ENCODE results near the gene GNG2. TPM values are rescaled to one million over a fixed set of nuclear protein-coding genes. Genes with fewer than 3 reads are reported as not detected.

Gene GNG2
- total and polyA plus RNA-seq, 9 of the 15 experiments (the other 6 are each of a cell fraction or from before 2014, with no cell fraction given): 0.18 TPM; not detected in 8

DNA sequence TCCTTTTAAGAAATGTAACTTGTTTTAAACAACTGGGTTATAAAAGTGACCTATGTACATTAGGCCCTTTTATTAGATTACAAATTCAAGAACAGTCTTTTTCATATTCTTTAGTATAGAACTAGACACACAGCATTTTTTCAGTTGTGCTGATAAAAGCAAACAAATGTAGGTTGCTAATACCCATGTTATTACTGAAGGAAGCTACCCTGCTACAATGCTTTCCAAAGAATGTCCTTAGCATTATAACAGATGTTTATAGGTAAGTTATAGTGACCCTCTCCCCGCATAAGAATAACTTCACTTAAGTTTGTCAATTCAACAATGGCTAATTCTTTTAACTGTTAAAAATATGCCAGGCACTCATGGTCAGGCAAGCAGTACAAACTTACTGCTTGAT lies 146.8 kb downstream of the GNG2 start (continued):
- TF ChIP-seq, protein P1, sequence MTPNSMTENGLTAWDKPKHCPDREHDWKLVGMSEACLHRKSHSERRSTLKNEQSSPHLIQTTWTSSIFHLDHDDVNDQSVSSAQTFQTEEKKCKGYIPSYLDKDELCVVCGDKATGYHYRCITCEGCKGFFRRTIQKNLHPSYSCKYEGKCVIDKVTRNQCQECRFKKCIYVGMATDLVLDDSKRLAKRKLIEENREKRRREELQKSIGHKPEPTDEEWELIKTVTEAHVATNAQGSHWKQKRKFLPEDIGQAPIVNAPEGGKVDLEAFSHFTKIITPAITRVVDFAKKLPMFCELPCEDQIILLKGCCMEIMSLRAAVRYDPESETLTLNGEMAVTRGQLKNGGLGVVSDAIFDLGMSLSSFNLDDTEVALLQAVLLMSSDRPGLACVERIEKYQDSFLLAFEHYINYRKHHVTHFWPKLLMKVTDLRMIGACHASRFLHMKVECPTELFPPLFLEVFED (CRISPR knock-in tag; conservative IDR thresholded peaks at IDR 0.05): no peak
- TF ChIP-seq SIX5 (IDR thresholded peaks at IDR 0.05; ENCODE audit: borderline replicate concordance in 1 of 2, insufficient read depth in 1 of 2, low read depth in 1 of 2, low read length in 2 of 2) (no peak), GTF2F1 (IDR thresholded peaks at IDR 0.05; ENCODE audit: low read depth, low read length) (no peak), ZSCAN29 (IDR thresholded peaks at IDR 0.05) (no peak), HEY1 (CRISPR knock-in tag; IDR thresholded peaks at IDR 0.05; ENCODE audit: borderline replicate concordance) (no peak), MTA1 (IDR thresholded peaks at IDR 0.05; ENCODE audit: borderline replicate concordance) (no peak), ZNF561 (CRISPR knock-in tag; conservative IDR thresholded peaks at IDR 0.05) (no peak)
- TF ChIP-seq, protein P2, sequence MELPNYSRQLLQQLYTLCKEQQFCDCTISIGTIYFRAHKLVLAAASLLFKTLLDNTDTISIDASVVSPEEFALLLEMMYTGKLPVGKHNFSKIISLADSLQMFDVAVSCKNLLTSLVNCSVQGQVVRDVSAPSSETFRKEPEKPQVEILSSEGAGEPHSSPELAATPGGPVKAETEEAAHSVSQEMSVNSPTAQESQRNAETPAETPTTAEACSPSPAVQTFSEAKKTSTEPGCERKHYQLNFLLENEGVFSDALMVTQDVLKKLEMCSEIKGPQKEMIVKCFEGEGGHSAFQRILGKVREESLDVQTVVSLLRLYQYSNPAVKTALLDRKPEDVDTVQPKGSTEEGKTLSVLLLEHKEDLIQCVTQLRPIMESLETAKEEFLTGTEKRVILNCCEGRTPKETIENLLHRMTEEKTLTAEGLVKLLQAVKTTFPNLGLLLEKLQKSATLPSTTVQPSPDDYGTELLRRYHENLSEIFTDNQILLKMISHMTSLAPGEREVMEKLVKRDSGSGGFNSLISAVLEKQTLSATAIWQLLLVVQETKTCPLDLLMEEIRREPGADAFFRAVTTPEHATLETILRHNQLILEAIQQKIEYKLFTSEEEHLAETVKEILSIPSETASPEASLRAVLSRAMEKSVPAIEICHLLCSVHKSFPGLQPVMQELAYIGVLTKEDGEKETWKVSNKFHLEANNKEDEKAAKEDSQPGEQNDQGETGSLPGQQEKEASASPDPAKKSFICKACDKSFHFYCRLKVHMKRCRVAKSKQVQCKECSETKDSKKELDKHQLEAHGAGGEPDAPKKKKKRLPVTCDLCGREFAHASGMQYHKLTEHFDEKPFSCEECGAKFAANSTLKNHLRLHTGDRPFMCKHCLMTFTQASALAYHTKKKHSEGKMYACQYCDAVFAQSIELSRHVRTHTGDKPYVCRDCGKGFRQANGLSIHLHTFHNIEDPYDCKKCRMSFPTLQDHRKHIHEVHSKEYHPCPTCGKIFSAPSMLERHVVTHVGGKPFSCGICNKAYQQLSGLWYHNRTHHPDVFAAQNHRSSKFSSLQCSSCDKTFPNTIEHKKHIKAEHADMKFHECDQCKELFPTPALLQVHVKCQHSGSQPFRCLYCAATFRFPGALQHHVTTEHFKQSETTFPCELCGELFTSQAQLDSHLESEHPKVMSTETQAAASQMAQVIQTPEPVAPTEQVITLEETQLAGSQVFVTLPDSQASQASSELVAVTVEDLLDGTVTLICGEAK (IDR thresholded peaks at IDR 0.05): no peak
- TF ChIP-seq, protein P2 (CRISPR knock-in tag; IDR thresholded peaks at IDR 0.05): no peak
- TF ChIP-seq, protein P3, sequence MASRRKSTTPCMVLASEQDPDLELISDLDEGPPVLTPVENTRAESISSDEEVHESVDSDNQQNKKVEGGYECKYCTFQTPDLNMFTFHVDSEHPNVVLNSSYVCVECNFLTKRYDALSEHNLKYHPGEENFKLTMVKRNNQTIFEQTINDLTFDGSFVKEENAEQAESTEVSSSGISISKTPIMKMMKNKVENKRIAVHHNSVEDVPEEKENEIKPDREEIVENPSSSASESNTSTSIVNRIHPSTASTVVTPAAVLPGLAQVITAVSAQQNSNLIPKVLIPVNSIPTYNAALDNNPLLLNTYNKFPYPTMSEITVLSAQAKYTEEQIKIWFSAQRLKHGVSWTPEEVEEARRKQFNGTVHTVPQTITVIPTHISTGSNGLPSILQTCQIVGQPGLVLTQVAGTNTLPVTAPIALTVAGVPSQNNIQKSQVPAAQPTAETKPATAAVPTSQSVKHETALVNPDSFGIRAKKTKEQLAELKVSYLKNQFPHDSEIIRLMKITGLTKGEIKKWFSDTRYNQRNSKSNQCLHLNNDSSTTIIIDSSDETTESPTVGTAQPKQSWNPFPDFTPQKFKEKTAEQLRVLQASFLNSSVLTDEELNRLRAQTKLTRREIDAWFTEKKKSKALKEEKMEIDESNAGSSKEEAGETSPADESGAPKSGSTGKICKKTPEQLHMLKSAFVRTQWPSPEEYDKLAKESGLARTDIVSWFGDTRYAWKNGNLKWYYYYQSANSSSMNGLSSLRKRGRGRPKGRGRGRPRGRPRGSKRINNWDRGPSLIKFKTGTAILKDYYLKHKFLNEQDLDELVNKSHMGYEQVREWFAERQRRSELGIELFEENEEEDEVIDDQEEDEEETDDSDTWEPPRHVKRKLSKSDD (conservative IDR thresholded peaks at IDR 0.05; ENCODE audit: low read length): no peak
- TF ChIP-seq, protein P4, sequence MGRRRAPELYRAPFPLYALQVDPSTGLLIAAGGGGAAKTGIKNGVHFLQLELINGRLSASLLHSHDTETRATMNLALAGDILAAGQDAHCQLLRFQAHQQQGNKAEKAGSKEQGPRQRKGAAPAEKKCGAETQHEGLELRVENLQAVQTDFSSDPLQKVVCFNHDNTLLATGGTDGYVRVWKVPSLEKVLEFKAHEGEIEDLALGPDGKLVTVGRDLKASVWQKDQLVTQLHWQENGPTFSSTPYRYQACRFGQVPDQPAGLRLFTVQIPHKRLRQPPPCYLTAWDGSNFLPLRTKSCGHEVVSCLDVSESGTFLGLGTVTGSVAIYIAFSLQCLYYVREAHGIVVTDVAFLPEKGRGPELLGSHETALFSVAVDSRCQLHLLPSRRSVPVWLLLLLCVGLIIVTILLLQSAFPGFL (CRISPR knock-in tag; IDR thresholded peaks at IDR 0.05): no peak
